B cell (primary cell): Measurements from ENCODE around the gene BCL2L1. TPM values are rescaled to one million over a fixed set of nuclear protein-coding genes. Genes with fewer than 3 reads are reported as not detected.

ENCODE experiments used
- ATAC-seq: fragments of 200-7000 bp; cut with Tn5 transposase; one replicate; pipeline ENCODE4 v1.10.0; 2021; ENCODE audit warnings: low read depth, mild to moderate bottlenecking, moderate number of reproducible peaks, moderate library complexity
- CTCF ChIA-PET: fragments of 350-600 bp; sonication (Branson Sonifier 250); formaldehyde crosslinking; loops from one replicate; lab custom pipeline; 2021; ENCODE audit warnings: antibody characterized with exemption, inconsistent platforms; lab: Charles Lee
- POLR2A ChIA-PET: fragments of 350-600 bp; sonication (Branson Sonifier 250); formaldehyde crosslinking; loops from one replicate; lab custom pipeline; 2021; ENCODE audit warnings: antibody characterized with exemption; lab: Charles Lee
- DNase-seq: peaks from one replicate; pipeline ENCODE4 v3.0.0; 2013
- H2AFZ ChIP-seq: 2 replicates; pipeline ENCODE4 v1.6.1; 2012; ENCODE audit warnings: mild to moderate bottlenecking, low read depth, low read length; ENCODE audit not compliant: insufficient read depth, poor library complexity, severe bottlenecking
- H3K27ac ChIP-seq, 2 donors: 1 replicate in 1 of 2; 2 replicates in 1 of 2; pipeline ENCODE4 v1.5.1; 2012 to 2013; ENCODE audit warnings: low read length in 2 of 2, mild to moderate bottlenecking in 2 of 2, moderate library complexity in 1 of 2
- H3K27me3 ChIP-seq, 4 experiments: fragments of 200-600 bp in 1 of 4; sonication (generic) in 1 of 4; replicated peaks in 1 of 4; 1 replicate in 2 of 4; 2 replicates in 2 of 4; pipeline versions ENCODE4 v1.6.1 to v1.7.0; 2013 to 2016; ENCODE audit warnings: low read length in 3 of 4, mild to moderate bottlenecking in 2 of 4, mixed read lengths in 1 of 4, moderate library complexity in 1 of 4; ENCODE audit not compliant: insufficient read depth in 4 of 4, control insufficient read depth in 3 of 4; ENCODE audit errors: control extremely low read depth in 1 of 4
- H3K36me3 ChIP-seq, 2 experiments: replicated peaks in 1 of 2; 1 replicate in 1 of 2; 2 replicates in 1 of 2; pipeline versions ENCODE4 v1.6.1 to v1.7.1; 2013; ENCODE audit warnings: low read length in 1 of 2; ENCODE audit not compliant: insufficient read depth in 2 of 2, control insufficient read depth in 1 of 2; ENCODE audit errors: control extremely low read depth in 1 of 2, extremely low read depth in 1 of 2
- H3K4me1 ChIP-seq, 2 donors: fragments of 200-600 bp in 1 of 2; sonication (generic) in 1 of 2; 1 replicate in 1 of 2; 2 replicates in 1 of 2; pipeline versions ENCODE4 v1.5.1 to v1.6.1; 2013 to 2017; ENCODE audit warnings: low read length in 2 of 2; ENCODE audit not compliant: control insufficient read depth in 2 of 2, insufficient read depth in 2 of 2
- H3K4me2 ChIP-seq: replicated peaks from 2 replicates; pipeline ENCODE3; 2012; ENCODE audit warnings: mild to moderate bottlenecking, low read depth, low read length; ENCODE audit not compliant: poor library complexity, severe bottlenecking
- H3K4me3 ChIP-seq, 5 experiments: fragments of 200-600 bp in 1 of 5; sonication (generic) in 1 of 5; 1 replicate in 3 of 5; 2 replicates in 2 of 5; pipeline versions ENCODE4 v1.5.1 to v1.7.0; 2011 to 2016; ENCODE audit warnings: low read length in 4 of 5, mild to moderate bottlenecking in 4 of 5, low read depth in 2 of 5, control low read depth in 1 of 5, moderate library complexity in 1 of 5; ENCODE audit not compliant: insufficient read depth in 1 of 5; ENCODE audit errors: control extremely low read depth in 1 of 5, extremely low read depth in 1 of 5
- H3K79me2 ChIP-seq: fragments of 200-600 bp; sonication (generic); one replicate; pipeline ENCODE4 v1.6.0; 2016; ENCODE audit warnings: low read length; ENCODE audit not compliant: control insufficient read depth, insufficient read depth
- H3K9ac ChIP-seq: fragments of 200-600 bp; sonication (generic); 2 replicates; pipeline ENCODE4 v1.6.1; 2017; ENCODE audit warnings: mild to moderate bottlenecking, low read length, moderate library complexity
- H3K9me3 ChIP-seq, 3 donors: one replicate each; pipeline versions ENCODE4 v1.6.1 to v1.7.1; 2013; ENCODE audit warnings: low read length in 2 of 3; ENCODE audit not compliant: control insufficient read depth in 2 of 3, insufficient read depth in 1 of 3; ENCODE audit errors: control extremely low read depth in 1 of 3
- H4K20me1 ChIP-seq: 2 replicates; pipeline ENCODE4 v1.6.0; 2012; ENCODE audit warnings: mild to moderate bottlenecking, low read length; ENCODE audit not compliant: insufficient read depth, control insufficient read depth, poor library complexity, severe bottlenecking
- H3K27ac Mint-ChIP-seq: one replicate; pipeline ENCODE4 v1.8.0; 2021; ENCODE audit warnings: mixed read lengths
- H3K27me3 Mint-ChIP-seq: one replicate; pipeline ENCODE4 v1.8.0; 2021; ENCODE audit warnings: mixed read lengths
- H3K4me1 Mint-ChIP-seq: one replicate; pipeline ENCODE4 v1.8.0; 2021; ENCODE audit warnings: mixed read lengths
- H3K4me3 Mint-ChIP-seq: one replicate; pipeline ENCODE4 v1.8.0; 2021; ENCODE audit warnings: mixed read lengths
- H3K9me3 Mint-ChIP-seq: one replicate; pipeline ENCODE4 v1.8.0; 2022; ENCODE audit warnings: mixed read lengths; ENCODE audit not compliant: insufficient read depth
- EZH2 ChIP-seq: IDR thresholded peaks from 2 replicates; pipeline ENCODE4 v1.6.1; 2012; ENCODE audit warnings: borderline replicate concordance, low read depth, mild to moderate bottlenecking, moderate library complexity, low read length; ENCODE audit not compliant: insufficient read depth, poor library complexity, severe bottlenecking
- WGBS: methylation state at CpG from one replicate; pipeline ENCODE4 v1.1.5; 2013; ENCODE audit warnings: missing lambda C conversion rate; ENCODE audit not compliant: insufficient coverage; 5-methylcytosine and 5-hydroxymethylcytosine counted together
- intact Hi-C: fragments of 100-400 bp; cut with micrococcal nuclease; formaldehyde crosslinking; loops from one replicate; pipeline ENCODE4 v1.10.0; 2022
- polyA plus RNA-seq: library from polyadenylated mRNA; depleted of rRNA; stranded (reverse); fragments of >200 nt; gene quantifications from 2 replicates; pipeline ENCODE4 v1.2.3, GENCODE V29; 2012
- total RNA-seq, 2 donors: library from RNA; stranded (reverse); fragments of 120-200 nt in 1 of 2; gene quantifications; 1 replicate in 1 of 2; 2 replicates in 1 of 2; pipeline versions ENCODE4 v1.2.3 to v1.2.4, GENCODE V29; 2013 to 2022
- TF ChIP-seq, protein P1 (sequence below): fragments of 200-600 bp; IDR thresholded peaks from one replicate; pipeline ENCODE4 v1.8.0; 2022; ENCODE audit warnings: antibody characterized with exemption, mild to moderate bottlenecking

The BCL2L1 gene
- total and polyA plus RNA-seq, 2 donors (not counting 1 experiment from before 2014, with no cell fraction given): 10.1 to 33.0 TPM

DNA sequence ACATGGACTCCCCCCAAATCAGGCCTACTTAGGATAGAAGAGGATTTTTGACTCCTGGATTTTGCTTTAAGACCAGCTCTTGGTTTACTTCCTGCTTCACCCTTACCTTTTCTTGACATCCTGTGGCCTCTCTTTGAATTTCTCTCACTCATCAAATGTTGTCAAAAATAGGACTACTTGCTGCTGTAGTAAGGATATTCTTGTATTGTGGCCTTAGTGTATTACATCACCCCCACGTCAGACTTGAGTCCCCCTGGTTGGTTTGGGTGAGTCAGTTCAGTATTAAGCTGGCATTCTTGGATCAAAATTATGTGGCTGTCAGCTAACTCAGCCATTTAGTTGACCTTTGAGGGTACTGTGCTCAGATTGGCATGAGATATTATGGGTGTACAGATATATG, 17.5 kb upstream of the BCL2L1 start:
- no peak for DNase-seq
- H3K4me3 Mint-ChIP-seq: no peak overlapping the region
- CTCF ChIA-PET: interaction anchor here (4.1 kb wide), 1 partner anchor 16 kb away, joined by 29 read pairs; no protein-coding TSS in a partner anchor
- peaks cover 6 to 18% of the 10 kb centered on the region in 2 donors for H3K4me1 ChIP-seq
- no peaks in the 10 kb centered on the region for H3K4me1 Mint-ChIP-seq
- H3K9ac ChIP-seq: no peak overlapping the region
- no peak overlapping the region for H3K4me3 ChIP-seq
- TF ChIP-seq, protein P1, sequence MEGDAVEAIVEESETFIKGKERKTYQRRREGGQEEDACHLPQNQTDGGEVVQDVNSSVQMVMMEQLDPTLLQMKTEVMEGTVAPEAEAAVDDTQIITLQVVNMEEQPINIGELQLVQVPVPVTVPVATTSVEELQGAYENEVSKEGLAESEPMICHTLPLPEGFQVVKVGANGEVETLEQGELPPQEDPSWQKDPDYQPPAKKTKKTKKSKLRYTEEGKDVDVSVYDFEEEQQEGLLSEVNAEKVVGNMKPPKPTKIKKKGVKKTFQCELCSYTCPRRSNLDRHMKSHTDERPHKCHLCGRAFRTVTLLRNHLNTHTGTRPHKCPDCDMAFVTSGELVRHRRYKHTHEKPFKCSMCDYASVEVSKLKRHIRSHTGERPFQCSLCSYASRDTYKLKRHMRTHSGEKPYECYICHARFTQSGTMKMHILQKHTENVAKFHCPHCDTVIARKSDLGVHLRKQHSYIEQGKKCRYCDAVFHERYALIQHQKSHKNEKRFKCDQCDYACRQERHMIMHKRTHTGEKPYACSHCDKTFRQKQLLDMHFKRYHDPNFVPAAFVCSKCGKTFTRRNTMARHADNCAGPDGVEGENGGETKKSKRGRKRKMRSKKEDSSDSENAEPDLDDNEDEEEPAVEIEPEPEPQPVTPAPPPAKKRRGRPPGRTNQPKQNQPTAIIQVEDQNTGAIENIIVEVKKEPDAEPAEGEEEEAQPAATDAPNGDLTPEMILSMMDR: no peak
- TF ChIP-seq EZH2: no peak
- no peaks in the 10 kb centered on the region for H3K9me3 ChIP-seq
- no peaks in the 10 kb centered on the region for H3K9me3 Mint-ChIP-seq
- peak overlapping the region; percentile 95 for H2AFZ ChIP-seq
- ATAC-seq: no peak
- no peaks in the 10 kb centered on the region for H3K27me3 ChIP-seq
- H4K20me1 ChIP-seq: no peaks in the 10 kb centered on the region
- no peak overlapping the region for H3K27ac Mint-ChIP-seq
- POLR2A ChIA-PET: no interaction called here
- no peak overlapping the region for H3K4me2 ChIP-seq
- H3K79me2 ChIP-seq: peaks cover 4% of the 10 kb centered on the region
- no peaks in the 10 kb centered on the region for H3K36me3 ChIP-seq
- intact Hi-C loops: no loop called here
- H3K27ac ChIP-seq: no peak overlapping the region
- H3K27me3 Mint-ChIP-seq: no peaks in the 10 kb centered on the region
- no CpG with 5 or more reads among the region's 1 CpG for WGBS

DNA sequence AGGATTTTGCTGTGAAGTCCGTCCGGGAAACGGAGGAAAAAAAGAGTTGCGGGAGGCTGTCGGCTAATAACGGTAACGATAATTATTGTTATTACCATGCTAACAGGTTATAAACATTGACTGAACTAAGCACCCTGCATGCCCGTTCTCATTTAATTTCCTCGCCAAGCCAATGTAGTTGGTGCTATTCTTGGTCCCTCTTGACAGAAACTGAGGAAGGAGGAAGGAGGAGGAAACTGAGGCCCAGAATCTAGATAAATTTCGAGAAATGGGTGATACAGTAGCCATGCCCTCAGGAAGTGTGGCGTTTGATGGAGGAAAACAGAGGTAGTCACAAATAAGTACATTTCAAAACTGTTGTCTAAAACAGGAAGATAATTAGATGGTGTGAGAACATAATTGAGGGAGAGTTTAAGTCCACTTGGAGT, 16.9 kb upstream of the BCL2L1 start:
- Histone ChIP-seq H3K9ac (peak overlapping the region; percentile 75), H3K4me2 (peak overlapping the region; percentile 82), H3K4me3 (peak overlapping the region; percentile 52 to 87 (median 83)), H4K20me1 (no peaks in the 10 kb centered on the region), H3K27me3 (no peaks in the 10 kb centered on the region), H3K79me2 (peaks cover 4% of the 10 kb centered on the region), H2AFZ (peak overlapping the region; percentile 95), H3K9me3 (no peaks in the 10 kb centered on the region), H3K27ac (peak overlapping the region in 1 of 2 donors; percentile 40), H3K4me1 (peaks cover 6 to 18% of the 10 kb centered on the region in 2 donors), H3K36me3 (no peaks in the 10 kb centered on the region)
- Mint-ChIP-seq H3K27ac (no peak overlapping the region), H3K4me3 (no peak overlapping the region), H3K4me1 (no peaks in the 10 kb centered on the region), H3K27me3 (no peaks in the 10 kb centered on the region), H3K9me3 (no peaks in the 10 kb centered on the region)
- DNase-seq (no peak), ATAC-seq (no peak)
- WGBS: no CpG with 5 or more reads among the region's 11 CpGs
- ChIA-PET POLR2A (interaction anchor here (1.4 kb wide), 1 partner anchor 16 kb away, joined by 8 read pairs; no protein-coding TSS in a partner anchor), CTCF (interaction anchor here (1.2 to 4.1 kb wide), 4 partner anchors 12 to 127 kb away, joined by 4 to 29 read pairs (median 6); no protein-coding TSS in a partner anchor)
- TF ChIP-seq, protein P1: no peak
- no peak for TF ChIP-seq EZH2
- intact Hi-C loops: loop anchor here (1.0 kb wide), 1 partner anchor 16 kb away; no protein-coding TSS in a partner anchor
